NCI-H1092 treated with DMSO at 0.1 percent for 48 hours (cell line): ENCODE results near the gene APOBEC3B.
A peak's percentile ranks its signal among the peaks of the same experiment; 100 is the strongest.
"Not testable (repeated sequence)": the region's sequence is repeated elsewhere in the genome, so short reads cannot be mapped to it uniquely, and the experiment has no call there.

ENCODE experiments used
- DNase-seq: peaks from one replicate; lab custom pipeline; 2025; lab: John Stamatoyannopoulos, UW

Gene APOBEC3B

DNA sequence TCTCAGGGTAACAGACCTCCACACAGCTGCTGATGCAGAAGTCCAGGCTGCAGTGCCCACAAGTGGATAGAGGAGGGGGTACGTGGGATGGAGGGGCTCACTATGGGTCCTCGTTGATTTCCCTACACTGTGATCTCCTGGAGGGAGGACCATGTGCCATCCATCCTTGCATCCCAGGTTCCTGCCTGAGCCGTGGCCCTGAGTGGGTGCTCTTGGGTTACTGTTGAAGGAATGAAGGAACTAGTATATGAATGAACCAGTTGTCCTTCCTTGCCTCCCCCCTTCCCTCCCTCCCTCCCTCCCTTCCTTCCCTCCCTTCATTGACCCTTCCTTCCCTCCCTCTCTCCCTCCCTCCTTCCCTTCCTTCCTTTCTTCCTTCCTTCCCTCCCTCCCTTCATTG is 15.4 kb downstream of the APOBEC3B start:
- DNase-seq: no peak

DNA sequence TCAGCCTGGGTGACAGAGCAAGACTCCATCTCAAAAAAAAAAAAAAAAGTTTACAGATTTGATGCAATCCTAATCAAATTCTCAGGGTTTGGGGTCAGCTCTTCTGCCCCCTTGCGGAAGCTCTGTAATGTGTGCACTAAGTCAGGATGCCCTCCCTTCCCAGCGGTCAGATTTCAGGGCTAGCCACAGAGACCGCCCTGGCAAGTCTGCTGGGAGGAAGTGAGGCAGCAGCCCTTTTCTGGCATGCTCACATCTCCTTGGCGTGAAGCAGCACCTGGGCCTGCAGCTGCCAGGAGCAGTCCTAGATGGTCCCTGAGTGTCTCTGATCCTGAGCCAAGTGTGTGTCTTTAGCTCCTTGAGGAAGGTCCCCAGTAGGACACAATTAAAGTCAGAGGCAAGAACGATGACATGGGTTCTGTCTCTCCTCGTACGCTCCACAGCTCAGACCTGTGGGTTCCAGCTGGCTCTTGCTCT is 21.1 kb downstream of the APOBEC3B start:
- peak; percentile 77 for DNase-seq

DNA sequence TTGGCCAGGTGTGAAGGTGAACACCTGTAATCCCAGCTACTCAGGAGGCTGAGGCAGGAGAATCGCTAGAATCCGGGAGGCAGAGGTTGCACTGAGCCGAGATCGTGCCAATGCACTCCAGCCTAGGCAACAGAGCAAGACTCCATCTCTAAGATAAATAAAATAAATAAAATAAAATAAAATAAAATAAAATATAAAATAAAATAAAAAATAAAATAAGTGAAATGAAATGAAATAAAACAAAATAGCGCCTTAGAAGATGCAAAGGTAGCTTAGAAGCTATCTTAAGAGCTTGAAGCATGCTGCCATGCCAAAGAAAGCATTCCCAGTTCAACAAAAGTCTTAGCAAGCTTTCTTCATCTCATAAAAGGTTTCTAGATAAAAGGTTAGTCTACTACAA is 25.0 kb downstream of the APOBEC3B start:
- no peak for DNase-seq

DNA sequence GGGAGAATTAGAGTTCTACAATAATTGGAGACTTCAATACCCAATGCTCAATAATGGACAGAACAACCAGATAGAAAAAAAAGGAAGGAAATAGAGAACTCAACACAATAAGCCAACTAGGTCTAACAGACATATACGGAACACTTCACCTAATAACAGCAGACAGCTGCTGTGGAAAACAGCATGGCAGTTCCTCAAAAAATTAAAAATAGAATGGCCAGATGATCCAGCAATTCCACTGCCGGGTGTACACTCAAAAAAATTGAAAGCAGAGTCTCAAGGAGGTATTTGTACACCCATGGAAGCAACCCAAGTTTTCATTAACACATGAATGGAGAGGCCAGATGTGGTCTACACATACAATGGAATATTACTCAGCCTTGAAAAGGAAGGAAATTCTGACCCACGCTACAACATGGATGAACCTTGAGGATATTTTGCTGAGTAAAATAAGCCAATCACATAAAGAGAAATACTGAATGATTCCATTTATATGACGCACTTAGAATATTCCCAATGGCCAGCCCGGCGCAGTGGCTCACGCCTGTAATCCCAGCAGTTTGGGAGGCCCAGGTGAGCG is 26.2 kb downstream of the APOBEC3B start:
- DNase-seq: not testable (repeated sequence)

DNA sequence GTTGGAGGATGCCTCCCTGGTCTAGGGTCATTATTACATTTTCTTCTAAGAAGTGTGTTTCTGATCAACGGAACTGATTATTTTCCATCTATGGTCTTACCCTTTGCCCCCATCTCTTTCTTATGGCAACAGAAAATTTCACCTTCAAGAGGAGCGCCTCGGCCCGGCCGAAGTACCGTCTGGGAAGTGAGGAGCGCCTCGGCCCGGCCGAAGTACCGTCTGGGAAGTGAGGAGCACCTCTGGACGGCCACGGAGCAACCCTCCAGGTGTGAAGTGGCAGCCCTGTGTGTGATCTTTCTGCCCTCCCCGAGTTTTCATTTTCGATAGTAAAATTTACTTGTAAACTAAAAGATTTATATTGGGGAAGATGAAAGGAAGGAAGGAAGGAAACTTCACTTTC is 28.8 kb downstream of the APOBEC3B start:
- no peak for DNase-seq

DNA sequence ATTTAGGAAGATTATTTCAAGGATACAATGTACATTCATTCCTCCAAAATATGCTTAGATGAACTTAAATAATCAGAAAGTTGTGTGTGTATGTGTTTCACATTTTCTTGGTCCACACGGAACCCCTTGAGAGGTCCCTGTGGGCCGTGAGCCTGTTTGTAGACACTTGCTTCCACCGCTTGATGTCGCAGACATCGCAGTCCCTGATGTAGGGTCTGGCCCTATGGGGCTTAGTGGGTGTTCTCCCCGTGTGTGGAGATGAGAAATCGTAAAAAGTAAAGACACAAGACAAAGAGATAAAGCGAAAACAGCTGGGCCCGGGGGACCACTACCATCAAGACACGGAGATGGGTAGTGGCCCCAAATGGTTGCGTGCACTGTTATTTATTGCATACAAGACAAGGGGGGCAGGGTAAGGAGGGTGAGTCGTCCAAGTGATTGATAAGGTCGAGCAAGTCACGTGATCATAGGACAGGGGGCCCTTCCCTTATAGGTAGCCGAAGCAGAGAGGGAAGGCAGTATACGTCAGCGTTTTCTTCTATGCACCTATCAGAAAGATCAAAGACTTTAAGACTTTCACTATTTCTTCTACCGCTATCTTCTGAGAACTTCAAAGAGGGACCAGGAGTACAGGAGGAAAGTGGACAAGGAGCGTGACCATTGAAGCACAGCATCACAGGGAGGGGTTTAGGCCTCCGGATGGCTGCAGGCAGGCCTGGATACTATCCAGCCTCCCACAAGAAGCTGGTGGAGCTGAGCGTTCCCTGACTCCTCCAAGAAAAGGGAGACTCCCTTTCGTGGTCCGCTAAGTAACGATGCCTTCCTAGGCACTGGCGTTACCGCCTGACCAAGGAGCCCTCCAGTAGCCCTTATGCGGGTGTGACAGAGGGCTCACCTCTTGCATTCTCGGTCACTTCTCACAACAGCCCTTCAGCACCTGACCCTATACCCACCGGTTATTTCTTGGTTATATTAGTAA is 30.7 kb downstream of the APOBEC3B start:
- no peak for DNase-seq

DNA sequence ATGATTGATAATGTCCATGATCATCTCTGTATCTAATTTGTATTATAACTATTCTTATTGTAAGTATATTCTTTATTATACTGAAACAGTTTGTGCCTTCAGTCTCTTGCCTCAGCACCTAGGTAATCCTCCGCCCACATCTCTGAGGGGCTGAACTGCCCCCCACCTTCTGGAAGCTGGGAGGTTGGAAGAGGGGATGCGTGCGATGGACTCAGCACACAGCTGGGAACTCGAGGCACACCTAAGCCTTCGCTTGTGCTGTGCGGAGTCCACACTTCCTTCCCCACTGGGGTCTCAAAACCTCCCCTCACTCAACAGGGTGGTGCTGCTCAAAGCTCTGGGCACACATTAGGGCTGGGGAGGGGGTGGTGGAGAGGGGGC is 31.4 kb downstream of the APOBEC3B start:
- not testable (repeated sequence) for DNase-seq

DNA sequence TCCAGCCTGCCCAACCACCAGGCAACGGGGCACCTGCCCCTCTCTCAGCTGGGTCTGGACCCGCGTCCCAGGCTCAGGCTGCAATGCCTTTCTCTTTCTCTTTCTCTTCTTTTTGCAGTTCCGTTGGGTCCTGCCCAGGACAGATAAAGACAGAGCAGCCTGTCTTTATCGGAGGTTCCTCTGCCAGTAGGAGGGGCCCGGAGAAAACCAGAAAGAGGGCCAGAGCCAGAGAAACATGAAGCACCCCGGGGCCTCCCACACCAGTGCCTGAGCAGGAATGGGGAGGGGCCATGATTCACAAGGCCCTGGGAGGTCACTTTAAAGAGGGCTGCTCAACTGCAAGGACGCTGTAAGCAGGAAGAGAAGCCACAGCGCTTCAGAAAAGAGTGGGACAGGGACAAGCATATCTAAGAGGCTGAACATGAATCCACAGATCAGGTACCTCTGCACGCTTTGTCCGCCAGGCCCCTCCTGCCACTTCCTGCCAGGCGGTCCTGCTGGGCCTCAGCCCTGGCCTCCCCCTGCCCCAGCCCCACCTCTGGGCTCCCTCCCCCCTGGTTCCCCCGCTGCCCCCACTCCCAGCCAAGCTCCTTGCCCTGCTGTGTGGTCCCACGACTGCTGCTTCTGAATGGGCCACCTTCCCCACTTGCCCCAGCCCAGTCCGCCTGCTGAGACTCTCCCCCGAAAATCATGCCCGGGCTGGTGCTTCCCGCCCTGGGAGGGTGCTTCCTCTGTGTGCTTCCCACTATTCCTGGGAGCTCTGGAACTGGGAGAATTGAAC is 32.0 kb downstream of the APOBEC3B start, which contains the start of gene APOBEC3C:
Gene APOBEC3C, plus strand, starts transcription at position 316 of the 781 bp plus-strand sequence. Its CDS starts 106 bp downstream, at position 422.
- no peak for DNase-seq

DNA sequence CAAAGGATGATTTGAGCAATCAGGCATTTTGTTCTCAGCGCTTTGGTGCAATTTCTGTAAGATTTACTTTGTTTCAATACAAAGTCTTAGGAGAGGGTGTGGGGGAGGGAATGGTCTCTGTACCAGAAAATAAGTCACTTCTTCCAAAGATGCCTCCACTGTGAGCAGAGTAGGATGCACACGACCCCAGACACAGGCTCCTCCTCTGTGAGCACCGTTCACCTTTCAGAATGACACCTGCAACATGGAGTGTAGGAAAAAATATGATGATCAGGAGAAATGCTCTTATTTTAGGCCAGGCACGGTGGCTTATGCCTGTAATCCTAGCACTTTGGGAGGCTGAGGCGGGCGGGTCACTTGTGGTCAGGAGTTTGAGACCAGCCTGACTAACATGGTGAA is 32.6 kb downstream of the APOBEC3B start:
- not testable (repeated sequence) for DNase-seq

DNA sequence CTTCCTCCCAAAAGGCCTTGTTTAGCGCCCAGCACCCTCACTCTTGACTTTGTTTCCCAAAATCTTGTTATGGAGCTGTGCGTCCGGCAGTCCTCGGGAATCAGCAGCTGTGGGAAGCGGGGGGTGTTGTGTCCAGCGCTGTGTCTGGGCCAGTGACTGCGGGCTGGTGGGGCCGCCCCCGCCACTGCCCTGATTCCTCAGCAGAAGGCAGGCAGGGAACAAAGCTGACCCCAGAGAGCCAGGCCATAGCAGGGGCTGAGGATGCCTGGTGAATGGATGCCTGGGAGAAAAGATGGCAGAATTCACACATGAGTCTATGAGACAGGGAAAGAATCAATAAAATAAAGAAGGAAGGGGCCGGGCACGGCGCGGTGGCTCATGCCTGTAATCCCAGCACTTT is 34.4 kb downstream of the APOBEC3B start:
- DNase-seq: no peak

DNA sequence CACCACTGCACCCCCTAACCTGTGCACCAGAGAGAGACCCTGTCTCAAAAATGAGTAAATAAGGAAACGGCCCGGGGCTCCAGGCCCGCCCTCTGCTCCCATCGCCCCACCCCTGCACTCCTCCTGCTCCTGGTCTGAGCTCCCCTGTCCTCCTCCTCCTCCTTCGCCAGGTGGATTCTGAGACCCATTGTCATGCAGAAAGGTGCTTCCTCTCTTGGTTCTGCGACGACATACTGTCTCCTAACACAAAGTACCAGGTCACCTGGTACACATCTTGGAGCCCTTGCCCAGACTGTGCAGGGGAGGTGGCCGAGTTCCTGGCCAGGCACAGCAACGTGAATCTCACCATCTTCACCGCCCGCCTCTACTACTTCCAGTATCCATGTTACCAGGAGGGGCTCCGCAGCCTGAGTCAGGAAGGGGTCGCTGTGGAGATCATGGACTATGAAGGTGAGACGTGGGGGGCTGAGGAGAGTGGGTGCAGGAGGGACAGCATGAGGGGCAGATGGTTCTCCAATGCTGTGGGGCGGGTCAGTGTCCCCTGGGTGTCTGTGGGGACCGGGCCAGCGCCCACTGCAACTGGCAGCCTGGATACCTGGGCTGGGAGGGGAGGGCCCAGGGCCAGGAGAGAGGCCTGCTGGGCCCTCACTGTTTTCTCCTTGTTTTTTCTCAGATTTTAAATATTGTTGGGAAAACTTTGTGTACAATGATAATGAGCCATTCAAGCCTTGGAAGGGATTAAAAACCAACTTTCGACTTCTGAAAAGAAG is 35.6 kb downstream of the APOBEC3B start:
- DNase-seq: no peak

DNA sequence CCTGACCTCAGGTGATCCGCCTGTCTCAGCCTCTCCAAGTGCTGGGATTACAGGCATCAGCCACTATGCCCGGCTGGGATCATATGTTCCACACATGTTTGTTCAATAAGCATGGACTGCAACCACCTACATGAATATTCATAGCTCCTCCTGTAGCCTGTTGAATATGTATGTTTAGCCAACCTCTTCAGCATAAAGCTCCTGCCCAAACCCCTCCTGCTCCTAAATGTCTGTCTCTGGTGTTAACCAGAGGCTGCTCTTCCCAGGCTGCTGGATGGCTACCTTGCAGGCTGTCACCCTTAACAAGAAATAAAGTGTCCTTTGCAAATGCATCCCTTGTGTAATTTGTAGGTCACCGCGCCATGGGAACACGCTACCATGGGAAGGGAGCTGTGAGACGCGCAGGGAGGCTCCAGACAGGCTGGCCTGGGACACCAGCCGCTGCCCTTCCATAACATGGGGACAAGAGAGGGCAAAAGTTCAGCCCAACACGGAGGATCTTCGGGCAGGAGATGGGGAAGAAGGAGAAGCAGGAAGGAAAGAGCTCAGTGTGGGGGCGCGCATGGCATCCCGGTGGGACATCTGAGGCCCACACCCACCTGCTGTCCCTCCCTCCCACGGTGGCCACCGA is 38.0 kb downstream of the APOBEC3B start:
- not testable (repeated sequence) for DNase-seq

DNA sequence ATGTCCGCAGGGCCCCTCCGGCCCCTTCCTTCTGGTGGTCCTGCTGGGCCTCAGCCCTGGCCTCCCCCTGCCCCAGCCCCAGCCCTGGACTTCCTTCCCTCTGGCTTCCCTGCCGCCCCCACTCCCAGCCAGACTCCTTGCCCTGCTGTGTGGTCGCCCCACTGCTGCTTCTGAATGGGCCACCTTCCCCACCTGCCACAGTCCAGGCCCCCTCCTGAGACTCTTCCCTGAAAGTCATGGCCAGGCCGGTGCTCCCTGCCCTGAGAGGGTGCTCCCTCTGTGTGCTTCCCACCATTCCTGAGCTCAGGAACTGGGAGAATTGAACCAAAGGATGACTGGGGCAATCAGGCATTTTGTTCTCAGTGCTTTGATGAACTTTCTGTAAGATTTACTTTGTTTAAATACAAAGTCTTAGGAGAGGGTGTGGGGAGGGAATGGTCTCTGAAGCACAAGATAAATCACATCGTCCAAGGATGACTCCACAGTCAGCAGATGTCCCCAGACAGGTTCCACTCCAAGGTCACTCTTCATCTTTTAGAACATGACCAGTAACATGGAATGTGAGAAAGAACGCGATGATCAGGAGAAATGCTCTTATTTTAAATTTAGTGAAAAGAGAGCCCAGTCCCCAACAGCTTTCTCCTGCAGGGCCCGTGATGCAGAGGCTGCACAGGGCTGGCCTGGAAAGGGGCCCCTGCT is 39.6 kb downstream of the APOBEC3B start:
- no peak for DNase-seq

DNA sequence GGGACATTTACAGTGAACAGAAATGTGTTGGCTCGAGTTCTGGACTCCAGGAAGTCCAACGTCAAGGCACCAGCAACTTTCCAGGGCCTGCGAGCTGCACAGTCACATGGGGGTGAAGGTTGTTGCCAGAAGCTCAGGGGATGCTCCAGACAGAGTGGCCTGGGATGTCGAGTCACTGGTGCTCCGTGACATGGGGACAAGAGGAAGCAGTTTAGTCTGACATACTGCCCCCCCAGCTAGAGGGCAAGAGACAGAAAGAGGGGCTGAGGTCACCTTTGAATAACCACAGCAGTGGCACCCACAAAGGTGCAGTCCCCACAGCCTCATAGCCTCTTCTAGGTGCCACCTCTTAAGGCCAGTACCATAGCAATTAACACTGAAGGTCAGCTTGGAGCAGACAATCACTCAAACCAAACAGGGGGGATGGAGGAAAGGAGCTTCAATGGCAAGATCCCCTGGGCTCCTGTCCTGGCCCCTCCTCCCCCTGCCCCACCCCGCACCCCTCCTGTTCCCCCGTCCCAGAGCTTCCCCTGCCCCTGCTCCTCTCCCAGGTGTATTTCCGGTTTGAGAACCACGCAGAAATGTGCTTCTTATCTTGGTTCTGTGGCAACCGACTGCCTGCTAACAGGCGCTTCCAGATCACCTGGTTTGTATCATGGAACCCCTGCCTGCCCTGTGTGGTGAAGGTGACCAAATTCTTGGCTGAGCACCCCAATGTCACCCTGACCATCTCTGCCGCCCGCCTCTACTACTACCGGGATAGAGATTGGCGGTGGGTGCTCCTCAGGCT is 42.6 kb downstream of the APOBEC3B start:
- DNase-seq: no peak

DNA sequence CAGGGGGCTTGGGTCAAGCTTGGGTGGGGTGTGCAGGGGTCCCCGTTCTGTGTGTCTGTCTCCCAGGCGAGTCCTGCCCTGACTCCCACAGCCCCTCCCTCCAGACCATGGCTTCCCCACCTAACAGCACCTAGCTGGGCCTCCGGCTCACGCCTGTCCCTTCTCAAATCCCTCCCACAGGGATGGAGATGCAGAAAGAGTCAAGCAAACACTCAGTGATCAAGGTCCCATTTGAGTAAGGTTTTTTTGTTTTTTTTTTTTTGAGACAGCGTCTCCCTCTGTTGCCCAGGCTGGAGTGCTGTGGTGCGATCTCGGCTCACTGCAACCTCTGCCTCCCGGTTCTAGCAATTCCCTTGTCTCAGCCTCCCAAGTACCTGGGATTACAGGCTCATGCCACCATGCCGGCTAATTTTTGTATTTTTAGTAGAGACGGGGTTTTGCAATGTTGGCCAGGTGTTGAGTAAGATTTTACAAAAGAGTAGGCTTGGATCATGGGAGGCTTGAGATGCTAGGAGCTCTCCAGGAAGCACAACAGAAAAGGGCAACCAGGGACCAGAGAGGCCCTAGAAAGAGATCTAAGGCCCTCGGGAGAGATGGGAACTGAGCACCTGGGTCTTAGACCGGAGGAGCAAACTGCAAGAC is 44.5 kb downstream of the APOBEC3B start:
- DNase-seq: no peak

DNA sequence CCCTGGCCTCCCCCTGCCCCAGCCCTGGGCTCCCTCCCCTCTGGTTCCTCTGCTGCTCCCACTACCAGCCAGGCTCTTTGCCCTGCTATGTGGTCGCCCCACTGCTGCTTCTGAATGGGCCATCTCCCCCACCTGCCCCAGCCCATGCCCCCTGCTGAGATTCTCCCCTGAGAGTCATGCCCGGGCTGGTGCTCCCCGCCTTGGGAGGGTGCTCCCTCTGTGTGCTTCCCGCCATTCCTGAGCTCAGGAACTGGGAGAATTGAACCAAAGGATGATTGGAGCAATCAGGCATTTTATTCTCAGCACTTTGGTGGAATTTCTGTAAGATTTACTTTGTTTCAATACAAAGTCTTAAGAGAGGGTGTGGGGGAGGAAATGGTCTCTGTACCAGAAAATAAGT is 45.6 kb downstream of the APOBEC3B start:
- DNase-seq: no peak

DNA sequence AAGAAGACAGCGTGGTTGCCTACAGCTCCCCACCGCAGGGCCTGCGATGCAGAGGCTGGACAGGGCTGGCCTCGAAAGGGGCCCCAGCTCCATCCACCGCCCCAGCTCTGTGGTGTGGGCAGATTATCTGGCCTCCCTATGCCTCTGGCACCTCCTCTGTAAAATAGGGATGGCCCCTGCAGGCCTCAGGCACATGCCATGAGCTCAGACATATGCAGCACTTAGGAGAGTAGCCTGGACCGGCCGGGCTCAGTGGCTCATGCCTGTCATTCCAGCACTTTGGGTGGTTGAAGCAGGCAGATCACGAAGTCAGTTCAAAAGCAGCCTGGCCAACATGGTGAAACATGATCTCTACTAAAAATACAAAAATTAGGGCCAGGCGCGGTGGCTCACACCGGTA is 46.1 kb downstream of the APOBEC3B start:
- DNase-seq: no peak

DNA sequence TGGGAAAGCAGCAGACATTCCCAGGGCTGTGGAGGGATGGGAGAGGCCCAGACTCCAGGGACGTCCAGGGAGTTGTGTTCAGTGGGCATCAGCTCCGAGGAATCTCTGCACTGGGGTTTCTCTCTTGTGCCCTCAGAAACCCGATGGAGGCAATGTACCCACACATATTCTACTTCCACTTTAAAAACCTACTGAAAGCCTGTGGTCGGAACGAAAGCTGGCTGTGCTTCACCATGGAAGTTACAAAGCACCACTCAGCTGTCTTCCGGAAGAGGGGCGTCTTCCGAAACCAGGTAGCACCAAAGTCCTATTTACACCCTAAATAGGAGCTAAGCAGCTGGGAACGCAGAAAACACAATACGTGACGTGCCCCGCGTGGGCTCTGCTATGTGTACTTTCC is 47.1 kb downstream of the APOBEC3B start:
- DNase-seq: no peak

DNA sequence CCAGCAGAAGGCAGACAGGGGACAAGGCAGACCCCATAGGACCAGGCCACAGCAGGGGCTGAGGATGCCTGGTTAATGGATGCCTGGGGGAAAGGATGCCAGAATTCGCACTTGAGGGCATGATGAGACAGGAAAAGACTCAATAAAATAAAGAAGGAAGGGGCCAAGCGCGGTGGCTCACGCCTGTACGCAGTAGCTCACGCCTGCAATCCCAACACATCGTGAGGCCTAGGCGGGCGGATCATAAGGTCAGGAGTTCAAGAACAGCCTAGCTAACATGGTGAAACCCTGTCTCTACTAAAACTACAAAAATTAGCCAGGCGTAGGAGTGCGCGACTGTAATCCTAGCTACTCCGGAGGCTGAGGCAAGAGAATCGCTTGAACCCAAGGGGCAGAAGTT is 48.6 kb downstream of the APOBEC3B start:
- no peak for DNase-seq
